ENCODE data around the gene PRDM16.

PRDM16 gene

GRCh38 chr1:3134381-3135072 is 65.5 kb downstream of the PRDM16 start:
- H3K4me1 ChIP-seq (ENCODE audit: insufficient read depth, low read length, severe bottlenecking), result no peaks in the 10 kb centered on the region
- H3K4me2 ChIP-seq (ENCODE audit: low read length), result no peak overlapping the region
- no peak overlapping the region for H3K4me3 ChIP-seq (ENCODE audit: low read depth, low read length, poor library complexity, severe bottlenecking)
- H3K27me3 ChIP-seq (ENCODE audit: insufficient read depth, low read length), result no peaks in the 10 kb centered on the region
- no peaks in the 10 kb centered on the region for H3K9me2 ChIP-seq (ENCODE audit: low read depth, low read length)
- TF ChIP-seq EZH2 (IDR thresholded peaks at IDR 0.05; ENCODE audit: borderline replicate concordance, low read length) (no peak), CTCF (IDR thresholded peaks at IDR 0.05; ENCODE audit: low read length) (no peak)
- no peaks in the 10 kb centered on the region for H3F3A ChIP-seq (ENCODE audit: insufficient read depth, low read length)
- no peaks in the 10 kb centered on the region for H3K36me3 ChIP-seq (ENCODE audit: insufficient read depth, low read length)
- H3K27ac ChIP-seq (ENCODE audit: low read depth, low read length, poor library complexity, severe bottlenecking), result no peak overlapping the region
- no peaks in the 10 kb centered on the region for H4K20me1 ChIP-seq (ENCODE audit: insufficient read depth, low read length)
- no peak overlapping the region for H2AFZ ChIP-seq (ENCODE audit: low read length)
- no peaks in the 10 kb centered on the region for H3K9me3 ChIP-seq (ENCODE audit: low read length)
- no peak overlapping the region for H3K9ac ChIP-seq (ENCODE audit: low read length)
- H3K79me2 ChIP-seq (ENCODE audit: insufficient read depth, low read length), result no peaks in the 10 kb centered on the region

- Histone ChIP-seq H3K4me3 (ENCODE audit: low read depth, low read length, poor library complexity, severe bottlenecking) (no peak overlapping the region), H3K4me2 (ENCODE audit: low read length) (no peak overlapping the region), H3K27ac (ENCODE audit: low read depth, low read length, poor library complexity, severe bottlenecking) (no peak overlapping the region), H3K9me3 (ENCODE audit: low read length) (no peaks in the 10 kb centered on the region), H3K79me2 (ENCODE audit: insufficient read depth, low read length) (no peaks in the 10 kb centered on the region), H3K9me2 (ENCODE audit: low read depth, low read length) (no peaks in the 10 kb centered on the region), H4K20me1 (ENCODE audit: insufficient read depth, low read length) (no peaks in the 10 kb centered on the region), H3K4me1 (ENCODE audit: insufficient read depth, low read length, severe bottlenecking) (no peaks in the 10 kb centered on the region), H3K9ac (ENCODE audit: low read length) (no peak overlapping the region), H3K36me3 (ENCODE audit: insufficient read depth, low read length) (no peaks in the 10 kb centered on the region), H3K27me3 (ENCODE audit: insufficient read depth, low read length) (no peaks in the 10 kb centered on the region), H3F3A (ENCODE audit: insufficient read depth, low read length) (no peaks in the 10 kb centered on the region), H2AFZ (ENCODE audit: low read length) (no peak overlapping the region)
- TF ChIP-seq EZH2 (IDR thresholded peaks at IDR 0.05; ENCODE audit: borderline replicate concordance, low read length), result no peak
- TF ChIP-seq CTCF (IDR thresholded peaks at IDR 0.05; ENCODE audit: low read length), result no peak
These were observed 66.2 kb downstream of the PRDM16 start for GRCh38 chr1:3135073-3135702.

- H3K27ac ChIP-seq (ENCODE audit: low read depth, low read length, poor library complexity, severe bottlenecking), result no peak overlapping the region
- H3K9me3 ChIP-seq (ENCODE audit: low read length), result no peaks in the 10 kb centered on the region
- TF ChIP-seq CTCF (IDR thresholded peaks at IDR 0.05; ENCODE audit: low read length) (no peak), EZH2 (IDR thresholded peaks at IDR 0.05; ENCODE audit: borderline replicate concordance, low read length) (no peak)
- H2AFZ ChIP-seq (ENCODE audit: low read length), result no peak overlapping the region
- no peaks in the 10 kb centered on the region for H3K36me3 ChIP-seq (ENCODE audit: insufficient read depth, low read length)
- H3K4me3 ChIP-seq (ENCODE audit: low read depth, low read length, poor library complexity, severe bottlenecking), result no peak overlapping the region
- no peaks in the 10 kb centered on the region for H3K27me3 ChIP-seq (ENCODE audit: insufficient read depth, low read length)
- H3K9ac ChIP-seq (ENCODE audit: low read length), result no peak overlapping the region
- no peaks in the 10 kb centered on the region for H3K4me1 ChIP-seq (ENCODE audit: insufficient read depth, low read length, severe bottlenecking)
- H3K4me2 ChIP-seq (ENCODE audit: low read length), result no peak overlapping the region
- no peaks in the 10 kb centered on the region for H3K79me2 ChIP-seq (ENCODE audit: insufficient read depth, low read length)
- no peaks in the 10 kb centered on the region for H3K9me2 ChIP-seq (ENCODE audit: low read depth, low read length)
- no peaks in the 10 kb centered on the region for H4K20me1 ChIP-seq (ENCODE audit: insufficient read depth, low read length)
- H3F3A ChIP-seq (ENCODE audit: insufficient read depth, low read length), result no peaks in the 10 kb centered on the region
These were observed 66.9 kb downstream of the PRDM16 start for GRCh38 chr1:3135744-3136455.

Data from OCI-LY1 (cell line).